ENCODE data around the gene DSCAM. TPM values are rescaled to one million over a fixed set of nuclear protein-coding genes. Genes with fewer than 3 reads are reported as not detected.

Gene DSCAM
- total and polyA plus RNA-seq, 10 of the 15 experiments (the other 5 are each of a cell fraction or from before 2014, with no cell fraction given) = not detected

DNA sequence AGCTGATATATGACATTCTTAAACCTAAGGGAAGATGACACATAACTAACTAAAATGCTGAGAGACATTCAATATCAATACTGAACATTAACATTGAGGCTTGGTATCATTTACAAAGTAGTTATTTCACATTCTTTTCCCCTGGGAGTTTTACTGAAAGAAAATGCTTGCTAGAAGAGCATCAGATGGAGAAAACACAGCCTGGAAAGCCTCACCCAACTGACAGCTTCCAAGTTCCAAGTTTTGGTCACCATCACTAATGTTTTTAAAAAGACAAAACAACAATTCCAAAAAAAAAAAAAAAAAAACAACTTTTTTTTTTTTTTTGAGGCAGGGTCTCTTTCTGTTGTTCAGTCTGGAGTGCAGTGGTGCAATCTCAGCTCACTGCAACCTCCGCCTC, 80.6 kb downstream of the DSCAM start (continued):
- TF ChIP-seq ASH2L (IDR thresholded peaks at IDR 0.05; ENCODE audit: borderline replicate concordance, low read depth) = no peak

DNA sequence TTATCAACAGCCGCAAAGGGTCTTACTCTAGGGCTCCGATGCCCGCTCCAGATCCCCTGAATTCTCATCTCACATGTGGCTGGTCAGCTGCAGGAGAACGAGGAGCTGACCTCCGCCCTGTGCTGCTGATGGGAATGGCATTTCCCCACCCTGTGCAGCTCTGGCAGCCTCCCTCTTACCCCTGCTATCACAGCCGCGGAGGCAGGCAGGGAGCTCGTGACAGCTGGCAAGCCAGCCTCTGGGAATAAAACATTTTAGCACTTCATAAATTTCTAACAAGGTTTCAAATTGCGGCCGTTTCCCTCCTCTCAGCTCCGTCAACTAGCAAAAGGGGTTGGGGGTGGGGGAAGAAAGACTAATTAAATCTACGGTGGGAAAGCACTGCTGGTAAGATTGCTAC, 81.1 kb downstream of the DSCAM start:
- no peak overlapping the region for H3K9ac ChIP-seq (ENCODE audit: control insufficient read depth, insufficient read depth, low read length)
- DNase-seq (ENCODE audit: low read depth, low spot score) (no peak), ATAC-seq (no peak), FAIRE-seq (no peak)
- no peaks in the 10 kb centered on the region; the same call in 2 of the 3 replicates for H3K9me3 ChIP-seq (replicated peaks; ENCODE audit: control insufficient read depth, insufficient read depth, low read length)
- in situ Hi-C loops (cut with MboI) (no loop called here), intact Hi-C loops (cut with micrococcal nuclease; ENCODE audit: unreplicated experiment) (no loop called here)
- SMC1A ChIA-PET (ENCODE audit: uncharacterized antibody, unreplicated experiment) = no interaction called here
- RAD21 ChIA-PET (ENCODE audit: unreplicated experiment) = no interaction called here
- no TSS peak for BruUV-seq (replicated peaks)
- no peaks in the 10 kb centered on the region for H3K4me1 ChIP-seq (ENCODE audit: control insufficient read depth, insufficient read depth, low read length)
- no peak overlapping the region for H3K27ac ChIP-seq (ENCODE audit: control insufficient read depth, insufficient read depth)
- TF ChIP-seq STAT1 (conservative IDR thresholded peaks at IDR 0.05) = no peak
- TF ChIP-seq, protein P1, sequence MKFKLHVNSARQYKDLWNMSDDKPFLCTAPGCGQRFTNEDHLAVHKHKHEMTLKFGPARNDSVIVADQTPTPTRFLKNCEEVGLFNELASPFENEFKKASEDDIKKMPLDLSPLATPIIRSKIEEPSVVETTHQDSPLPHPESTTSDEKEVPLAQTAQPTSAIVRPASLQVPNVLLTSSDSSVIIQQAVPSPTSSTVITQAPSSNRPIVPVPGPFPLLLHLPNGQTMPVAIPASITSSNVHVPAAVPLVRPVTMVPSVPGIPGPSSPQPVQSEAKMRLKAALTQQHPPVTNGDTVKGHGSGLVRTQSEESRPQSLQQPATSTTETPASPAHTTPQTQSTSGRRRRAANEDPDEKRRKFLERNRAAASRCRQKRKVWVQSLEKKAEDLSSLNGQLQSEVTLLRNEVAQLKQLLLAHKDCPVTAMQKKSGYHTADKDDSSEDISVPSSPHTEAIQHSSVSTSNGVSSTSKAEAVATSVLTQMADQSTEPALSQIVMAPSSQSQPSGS (IDR thresholded peaks at IDR 0.05; ENCODE audit: low read length) = no peak
- TF ChIP-seq, protein P2, sequence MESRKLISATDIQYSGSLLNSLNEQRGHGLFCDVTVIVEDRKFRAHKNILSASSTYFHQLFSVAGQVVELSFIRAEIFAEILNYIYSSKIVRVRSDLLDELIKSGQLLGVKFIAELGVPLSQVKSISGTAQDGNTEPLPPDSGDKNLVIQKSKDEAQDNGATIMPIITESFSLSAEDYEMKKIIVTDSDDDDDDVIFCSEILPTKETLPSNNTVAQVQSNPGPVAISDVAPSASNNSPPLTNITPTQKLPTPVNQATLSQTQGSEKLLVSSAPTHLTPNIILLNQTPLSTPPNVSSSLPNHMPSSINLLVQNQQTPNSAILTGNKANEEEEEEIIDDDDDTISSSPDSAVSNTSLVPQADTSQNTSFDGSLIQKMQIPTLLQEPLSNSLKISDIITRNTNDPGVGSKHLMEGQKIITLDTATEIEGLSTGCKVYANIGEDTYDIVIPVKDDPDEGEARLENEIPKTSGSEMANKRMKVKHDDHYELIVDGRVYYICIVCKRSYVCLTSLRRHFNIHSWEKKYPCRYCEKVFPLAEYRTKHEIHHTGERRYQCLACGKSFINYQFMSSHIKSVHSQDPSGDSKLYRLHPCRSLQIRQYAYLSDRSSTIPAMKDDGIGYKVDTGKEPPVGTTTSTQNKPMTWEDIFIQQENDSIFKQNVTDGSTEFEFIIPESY (IDR thresholded peaks at IDR 0.05) = no peak
- TF ChIP-seq RUNX3 (IDR thresholded peaks at IDR 0.05; ENCODE audit: low read length) = no peak
- no peak for TF ChIP-seq EP300 (IDR thresholded peaks at IDR 0.05; ENCODE audit: borderline replicate concordance in 1 of 2, control insufficient read depth in 1 of 2, low read depth in 2 of 2, low read length in 2 of 2)
- TF ChIP-seq ZNF24 (IDR thresholded peaks at IDR 0.05) = no peak
- TF ChIP-seq, protein P3, sequence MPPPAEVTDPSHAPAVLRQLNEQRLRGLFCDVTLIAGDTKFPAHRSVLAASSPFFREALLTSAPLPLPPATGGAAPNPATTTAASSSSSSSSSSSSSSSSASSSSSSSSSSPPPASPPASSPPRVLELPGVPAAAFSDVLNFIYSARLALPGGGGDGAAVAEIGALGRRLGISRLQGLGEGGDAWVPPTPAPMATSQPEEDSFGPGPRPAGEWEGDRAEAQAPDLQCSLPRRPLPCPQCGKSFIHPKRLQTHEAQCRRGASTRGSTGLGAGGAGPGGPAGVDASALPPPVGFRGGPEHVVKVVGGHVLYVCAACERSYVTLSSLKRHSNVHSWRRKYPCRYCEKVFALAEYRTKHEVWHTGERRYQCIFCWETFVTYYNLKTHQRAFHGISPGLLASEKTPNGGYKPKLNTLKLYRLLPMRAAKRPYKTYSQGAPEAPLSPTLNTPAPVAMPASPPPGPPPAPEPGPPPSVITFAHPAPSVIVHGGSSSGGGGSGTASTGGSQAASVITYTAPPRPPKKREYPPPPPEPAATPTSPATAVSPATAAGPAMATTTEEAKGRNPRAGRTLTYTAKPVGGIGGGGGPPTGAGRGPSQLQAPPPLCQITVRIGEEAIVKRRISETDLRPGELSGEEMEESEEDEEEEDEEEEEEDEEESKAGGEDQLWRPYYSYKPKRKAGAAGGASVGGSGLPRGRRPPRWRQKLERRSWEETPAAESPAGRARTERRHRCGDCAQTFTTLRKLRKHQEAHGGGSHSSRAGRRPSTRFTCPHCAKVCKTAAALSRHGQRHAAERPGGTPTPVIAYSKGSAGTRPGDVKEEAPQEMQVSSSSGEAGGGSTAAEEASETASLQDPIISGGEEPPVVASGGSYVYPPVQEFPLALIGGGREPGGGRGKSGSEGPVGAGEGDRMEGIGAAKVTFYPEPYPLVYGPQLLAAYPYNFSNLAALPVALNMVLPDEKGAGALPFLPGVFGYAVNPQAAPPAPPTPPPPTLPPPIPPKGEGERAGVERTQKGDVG (CRISPR knock-in tag; IDR thresholded peaks at IDR 0.05) = no peak
- no peak for TF ChIP-seq EGR1 (IDR thresholded peaks at IDR 0.05; ENCODE audit: borderline replicate concordance in 1 of 2, low read depth in 2 of 2, low read length in 2 of 2)
- no peaks in the 10 kb centered on the region for H3K36me3 ChIP-seq (ENCODE audit: control insufficient read depth in 2 of 2, insufficient read depth in 2 of 2, low read length in 1 of 2)
- H3K4me2 ChIP-seq (ENCODE audit: control insufficient read depth, insufficient read depth) = no peak overlapping the region
- POLR2A ChIA-PET = no interaction called here
- H2AFZ ChIP-seq (ENCODE audit: control insufficient read depth, low read depth, low read length) = no peak overlapping the region
- CTCF ChIA-PET = no interaction called here
- no peak overlapping the region for H3K4me3 ChIP-seq
- WGBS (ENCODE audit: insufficient coverage, insufficient replicate concordance, low lambda C conversion rate, missing lambda C conversion rate) = 45% methylated on average over 12 of the region's 12 CpGs
- H3K27me3 ChIP-seq (replicated peaks in 1 of 2; ENCODE audit: control insufficient read depth in 2 of 2, insufficient read depth in 2 of 2, low read length in 1 of 2) = no peaks in the 10 kb centered on the region
- no peaks in the 10 kb centered on the region for H3K79me2 ChIP-seq (ENCODE audit: control insufficient read depth, insufficient read depth, low read length)
- no peaks in the 10 kb centered on the region for H4K20me1 ChIP-seq (ENCODE audit: control insufficient read depth, insufficient read depth)

Data from GM12878 (cell line).